B cell (primary cell): ENCODE results near the gene ARV1. TPM values are rescaled to one million over a fixed set of nuclear protein-coding genes. Genes with fewer than 3 reads are reported as not detected.

Experiments used
- ATAC-seq: fragments of 200-7000 bp; cut with Tn5 transposase; one replicate; pipeline ENCODE4 v1.10.0; 2021; ENCODE audit warnings: low read depth, mild to moderate bottlenecking, moderate number of reproducible peaks, moderate library complexity
- CTCF ChIA-PET: fragments of 350-600 bp; sonication (Branson Sonifier 250); formaldehyde crosslinking; loops from one replicate; lab custom pipeline; 2021; ENCODE audit warnings: antibody characterized with exemption, inconsistent platforms; lab: Charles Lee
- POLR2A ChIA-PET: fragments of 350-600 bp; sonication (Branson Sonifier 250); formaldehyde crosslinking; loops from one replicate; lab custom pipeline; 2021; ENCODE audit warnings: antibody characterized with exemption; lab: Charles Lee
- DNase-seq: peaks from one replicate; pipeline ENCODE4 v3.0.0; 2013
- H2AFZ ChIP-seq: 2 replicates; pipeline ENCODE4 v1.6.1; 2012; ENCODE audit warnings: mild to moderate bottlenecking, low read depth, low read length; ENCODE audit not compliant: insufficient read depth, poor library complexity, severe bottlenecking
- H3K27ac ChIP-seq, 2 donors: 1 replicate in 1 of 2; 2 replicates in 1 of 2; pipeline ENCODE4 v1.5.1; 2012 to 2013; ENCODE audit warnings: low read length in 2 of 2, mild to moderate bottlenecking in 2 of 2, moderate library complexity in 1 of 2
- H3K27me3 ChIP-seq, 4 experiments: fragments of 200-600 bp in 1 of 4; sonication (generic) in 1 of 4; replicated peaks in 1 of 4; 1 replicate in 2 of 4; 2 replicates in 2 of 4; pipeline versions ENCODE4 v1.6.1 to v1.7.0; 2013 to 2016; ENCODE audit warnings: low read length in 3 of 4, mild to moderate bottlenecking in 2 of 4, mixed read lengths in 1 of 4, moderate library complexity in 1 of 4; ENCODE audit not compliant: insufficient read depth in 4 of 4, control insufficient read depth in 3 of 4; ENCODE audit errors: control extremely low read depth in 1 of 4
- H3K36me3 ChIP-seq, 2 experiments: replicated peaks in 1 of 2; 1 replicate in 1 of 2; 2 replicates in 1 of 2; pipeline versions ENCODE4 v1.6.1 to v1.7.1; 2013; ENCODE audit warnings: low read length in 1 of 2; ENCODE audit not compliant: insufficient read depth in 2 of 2, control insufficient read depth in 1 of 2; ENCODE audit errors: control extremely low read depth in 1 of 2, extremely low read depth in 1 of 2
- H3K4me1 ChIP-seq, 2 donors: fragments of 200-600 bp in 1 of 2; sonication (generic) in 1 of 2; 1 replicate in 1 of 2; 2 replicates in 1 of 2; pipeline versions ENCODE4 v1.5.1 to v1.6.1; 2013 to 2017; ENCODE audit warnings: low read length in 2 of 2; ENCODE audit not compliant: control insufficient read depth in 2 of 2, insufficient read depth in 2 of 2
- H3K4me2 ChIP-seq: replicated peaks from 2 replicates; pipeline ENCODE3; 2012; ENCODE audit warnings: mild to moderate bottlenecking, low read depth, low read length; ENCODE audit not compliant: poor library complexity, severe bottlenecking
- H3K4me3 ChIP-seq, 5 experiments: fragments of 200-600 bp in 1 of 5; sonication (generic) in 1 of 5; 1 replicate in 3 of 5; 2 replicates in 2 of 5; pipeline versions ENCODE4 v1.5.1 to v1.7.0; 2011 to 2016; ENCODE audit warnings: low read length in 4 of 5, mild to moderate bottlenecking in 4 of 5, low read depth in 2 of 5, control low read depth in 1 of 5, moderate library complexity in 1 of 5; ENCODE audit not compliant: insufficient read depth in 1 of 5; ENCODE audit errors: control extremely low read depth in 1 of 5, extremely low read depth in 1 of 5
- H3K79me2 ChIP-seq: fragments of 200-600 bp; sonication (generic); one replicate; pipeline ENCODE4 v1.6.0; 2016; ENCODE audit warnings: low read length; ENCODE audit not compliant: control insufficient read depth, insufficient read depth
- H3K9ac ChIP-seq: fragments of 200-600 bp; sonication (generic); 2 replicates; pipeline ENCODE4 v1.6.1; 2017; ENCODE audit warnings: mild to moderate bottlenecking, low read length, moderate library complexity
- H3K9me3 ChIP-seq, 3 donors: one replicate each; pipeline versions ENCODE4 v1.6.1 to v1.7.1; 2013; ENCODE audit warnings: low read length in 2 of 3; ENCODE audit not compliant: control insufficient read depth in 2 of 3, insufficient read depth in 1 of 3; ENCODE audit errors: control extremely low read depth in 1 of 3
- H4K20me1 ChIP-seq: 2 replicates; pipeline ENCODE4 v1.6.0; 2012; ENCODE audit warnings: mild to moderate bottlenecking, low read length; ENCODE audit not compliant: insufficient read depth, control insufficient read depth, poor library complexity, severe bottlenecking
- H3K27ac Mint-ChIP-seq: one replicate; pipeline ENCODE4 v1.8.0; 2021; ENCODE audit warnings: mixed read lengths
- H3K27me3 Mint-ChIP-seq: one replicate; pipeline ENCODE4 v1.8.0; 2021; ENCODE audit warnings: mixed read lengths
- H3K4me1 Mint-ChIP-seq: one replicate; pipeline ENCODE4 v1.8.0; 2021; ENCODE audit warnings: mixed read lengths
- H3K4me3 Mint-ChIP-seq: one replicate; pipeline ENCODE4 v1.8.0; 2021; ENCODE audit warnings: mixed read lengths
- H3K9me3 Mint-ChIP-seq: one replicate; pipeline ENCODE4 v1.8.0; 2022; ENCODE audit warnings: mixed read lengths; ENCODE audit not compliant: insufficient read depth
- EZH2 ChIP-seq: IDR thresholded peaks from 2 replicates; pipeline ENCODE4 v1.6.1; 2012; ENCODE audit warnings: borderline replicate concordance, low read depth, mild to moderate bottlenecking, moderate library complexity, low read length; ENCODE audit not compliant: insufficient read depth, poor library complexity, severe bottlenecking
- WGBS: methylation state at CpG from one replicate; pipeline ENCODE4 v1.1.5; 2013; ENCODE audit warnings: missing lambda C conversion rate; ENCODE audit not compliant: insufficient coverage; 5-methylcytosine and 5-hydroxymethylcytosine counted together
- intact Hi-C: fragments of 100-400 bp; cut with micrococcal nuclease; formaldehyde crosslinking; loops from one replicate; pipeline ENCODE4 v1.10.0; 2022
- polyA plus RNA-seq: library from polyadenylated mRNA; depleted of rRNA; stranded (reverse); fragments of >200 nt; gene quantifications from 2 replicates; pipeline ENCODE4 v1.2.3, GENCODE V29; 2012
- total RNA-seq, 2 donors: library from RNA; stranded (reverse); fragments of 120-200 nt in 1 of 2; gene quantifications; 1 replicate in 1 of 2; 2 replicates in 1 of 2; pipeline versions ENCODE4 v1.2.3 to v1.2.4, GENCODE V29; 2013 to 2022
- TF ChIP-seq, protein P1 (sequence below): fragments of 200-600 bp; IDR thresholded peaks from one replicate; pipeline ENCODE4 v1.8.0; 2022; ENCODE audit warnings: antibody characterized with exemption, mild to moderate bottlenecking

The ARV1 gene
- total and polyA plus RNA-seq, 2 donors (not counting 1 experiment from before 2014, with no cell fraction given), result 10.7 to 11.6 TPM

DNA sequence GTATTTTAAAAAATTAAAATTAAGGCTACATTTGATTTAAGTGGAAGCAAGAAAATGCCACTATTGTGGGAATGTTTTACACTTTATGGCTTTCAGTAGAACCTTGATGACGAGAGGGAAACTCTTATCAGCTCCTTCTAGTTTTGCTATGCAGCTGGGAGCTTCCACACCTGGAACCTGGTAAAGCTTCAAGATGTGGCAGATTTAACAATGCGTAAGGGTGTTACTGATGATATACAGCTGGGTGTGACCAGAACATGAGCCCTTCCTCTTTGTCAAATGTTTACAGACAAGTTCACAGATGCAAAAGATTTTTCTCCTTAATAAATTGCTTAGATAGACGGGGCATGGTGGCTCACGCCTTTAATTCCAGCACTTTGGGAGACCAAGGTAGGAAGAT is 20.5 kb upstream of the ARV1 start:
- peaks cover 14 to 51% of the 10 kb centered on the region in 2 experiments for H3K36me3 ChIP-seq
- peak overlapping the region; percentile 72 for H3K27ac Mint-ChIP-seq

DNA sequence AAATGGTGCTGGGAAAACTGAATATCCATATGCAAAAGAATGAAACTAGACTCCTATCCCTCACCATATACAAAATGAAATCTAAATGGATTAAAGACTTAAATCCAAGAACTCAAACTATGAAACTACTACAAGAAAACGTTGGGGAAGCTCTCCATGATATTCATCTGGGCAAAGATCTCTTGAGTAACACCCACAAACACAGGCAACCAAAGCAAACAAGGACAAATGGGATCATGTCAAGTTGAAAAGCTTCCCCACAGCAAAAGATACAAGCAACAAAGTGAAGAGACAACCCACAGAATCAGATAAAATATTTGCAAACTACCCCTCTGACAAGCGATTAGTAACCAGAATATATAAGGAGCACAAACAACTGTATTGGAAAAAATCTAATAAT is 14.0 kb upstream of the ARV1 start:
- 20% methylated on average over 1 of the region's 2 CpGs for WGBS
- peaks cover 94% of the 10 kb centered on the region for H3K79me2 ChIP-seq
- peaks cover 4% of the 10 kb centered on the region in 2 donors for H3K4me1 ChIP-seq
- Mint-ChIP-seq H3K4me1 (peaks cover 44% of the 10 kb centered on the region), H3K27ac (no peak overlapping the region), H3K27me3 (no peaks in the 10 kb centered on the region), H3K9me3 (no peaks in the 10 kb centered on the region), H3K4me3 (no peak overlapping the region)
- H3K4me2 ChIP-seq, result no peak overlapping the region
- H3K4me3 ChIP-seq, result no peak overlapping the region
- peaks cover 14 to 16% of the 10 kb centered on the region in 2 experiments for H3K36me3 ChIP-seq
- peaks cover 36% of the 10 kb centered on the region for H4K20me1 ChIP-seq
- no peak for TF ChIP-seq EZH2
- TF ChIP-seq, protein P1, sequence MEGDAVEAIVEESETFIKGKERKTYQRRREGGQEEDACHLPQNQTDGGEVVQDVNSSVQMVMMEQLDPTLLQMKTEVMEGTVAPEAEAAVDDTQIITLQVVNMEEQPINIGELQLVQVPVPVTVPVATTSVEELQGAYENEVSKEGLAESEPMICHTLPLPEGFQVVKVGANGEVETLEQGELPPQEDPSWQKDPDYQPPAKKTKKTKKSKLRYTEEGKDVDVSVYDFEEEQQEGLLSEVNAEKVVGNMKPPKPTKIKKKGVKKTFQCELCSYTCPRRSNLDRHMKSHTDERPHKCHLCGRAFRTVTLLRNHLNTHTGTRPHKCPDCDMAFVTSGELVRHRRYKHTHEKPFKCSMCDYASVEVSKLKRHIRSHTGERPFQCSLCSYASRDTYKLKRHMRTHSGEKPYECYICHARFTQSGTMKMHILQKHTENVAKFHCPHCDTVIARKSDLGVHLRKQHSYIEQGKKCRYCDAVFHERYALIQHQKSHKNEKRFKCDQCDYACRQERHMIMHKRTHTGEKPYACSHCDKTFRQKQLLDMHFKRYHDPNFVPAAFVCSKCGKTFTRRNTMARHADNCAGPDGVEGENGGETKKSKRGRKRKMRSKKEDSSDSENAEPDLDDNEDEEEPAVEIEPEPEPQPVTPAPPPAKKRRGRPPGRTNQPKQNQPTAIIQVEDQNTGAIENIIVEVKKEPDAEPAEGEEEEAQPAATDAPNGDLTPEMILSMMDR, result no peak
- no peak overlapping the region for H3K9ac ChIP-seq
- ChIA-PET POLR2A (no interaction called here), CTCF (no interaction called here)
- no peaks in the 10 kb centered on the region for H3K27me3 ChIP-seq
- DNase-seq (no peak), ATAC-seq (no peak)
- intact Hi-C loops, result no loop called here
- peaks cover 0 to 1% (median 0%) of the 10 kb centered on the region in 3 donors for H3K9me3 ChIP-seq
- no peak overlapping the region for H2AFZ ChIP-seq
- no peak overlapping the region for H3K27ac ChIP-seq

More for the DNA sequence above, 20.5 kb upstream of the ARV1 start:
- WGBS, result 6% methylated on average over 2 of the region's 4 CpGs
- H2AFZ ChIP-seq, result no peak overlapping the region
- POLR2A ChIA-PET, result interaction anchor here (0.9 kb wide), 1 partner anchor 19 kb away, joined by 3 read pairs; no protein-coding TSS in a partner anchor
- H3K79me2 ChIP-seq, result peaks cover 63% of the 10 kb centered on the region
- H3K27me3 ChIP-seq, result no peaks in the 10 kb centered on the region
- TF ChIP-seq EZH2, result no peak
- TF ChIP-seq, protein P1, result no peak
- DNase-seq (peak; percentile 26), ATAC-seq (peak; percentile 33)
- H3K27ac ChIP-seq, result peak overlapping the region; percentile 56 to 67
- peaks cover 48% of the 10 kb centered on the region for H3K4me1 Mint-ChIP-seq
- H3K9ac ChIP-seq, result peak overlapping the region; percentile 18
- H3K9me3 ChIP-seq, result no peaks in the 10 kb centered on the region
- no peak overlapping the region for H3K4me3 ChIP-seq
- H3K4me3 Mint-ChIP-seq, result no peak overlapping the region
- intact Hi-C loops, result no loop called here
- peaks cover 24 to 27% of the 10 kb centered on the region in 2 donors for H3K4me1 ChIP-seq
- H4K20me1 ChIP-seq, result peaks cover 9% of the 10 kb centered on the region
- no peaks in the 10 kb centered on the region for H3K27me3 Mint-ChIP-seq
- CTCF ChIA-PET, result interaction anchor here (0.7 to 1.9 kb wide), 8 partner anchors 9 to 316 kb away, joined by 3 to 12 read pairs (median 4); partner anchors contain the start of genes ARV1 and COG2
- H3K9me3 Mint-ChIP-seq, result no peaks in the 10 kb centered on the region
- H3K4me2 ChIP-seq, result peak overlapping the region; percentile 34
